Type B pancreatic cell (in vitro differentiated cells): Measurements from ENCODE around the gene OR5H14. TPM values are rescaled to one million over a fixed set of nuclear protein-coding genes. Genes with fewer than 3 reads are reported as not detected.

Experiments
- DNase-seq: peaks from one replicate; pipeline ENCODE4 v3.0.0; 2021; ENCODE audit warnings: mixed read lengths; ENCODE audit not compliant: unreplicated experiment; ENCODE audit errors: extremely low spot score
- H3K27ac Mint-ChIP-seq: 2 replicates; pipeline ENCODE4 v1.8.0; 2021; ENCODE audit warnings: mild to moderate bottlenecking, mixed read lengths
- H3K27me3 Mint-ChIP-seq: 2 replicates; pipeline ENCODE4 v1.8.0; 2021; ENCODE audit warnings: mixed read lengths
- H3K36me3 Mint-ChIP-seq: 2 replicates; pipeline ENCODE4 v1.8.0; 2021; ENCODE audit warnings: mixed read lengths
- H3K4me1 Mint-ChIP-seq: one replicate; pipeline ENCODE4 v1.8.0; 2021; ENCODE audit warnings: mixed read lengths; ENCODE audit not compliant: unreplicated experiment
- H3K4me3 Mint-ChIP-seq: 2 replicates; pipeline ENCODE4 v1.8.0; 2021; ENCODE audit warnings: mild to moderate bottlenecking, mixed read lengths
- H3K9me3 Mint-ChIP-seq: 2 replicates; pipeline ENCODE4 v1.8.0; 2021; ENCODE audit warnings: mixed read lengths
- long read RNA-seq: library from polyadenylated mRNA; unstranded; transcript quantifications from one replicate; pipeline ENCODE4 v2.0.0, GENCODE V29; 2020
- total RNA-seq: library from RNA; stranded (reverse); gene quantifications from 2 replicates; pipeline ENCODE4 v1.2.1, GENCODE V29; 2021; ENCODE audit warnings: low replicate concordance
- TF ChIP-seq, protein P1 (sequence below): fragments of 200-600 bp; sonication (generic); conservative IDR thresholded peaks from 2 replicates; pipeline ENCODE4 v1.5.0; 2021; ENCODE audit warnings: antibody characterized with exemption, mild to moderate bottlenecking

The OR5H14 gene
- total RNA-seq: not detected in 2 replicates
- long read RNA-seq: 0 reads

DNA sequence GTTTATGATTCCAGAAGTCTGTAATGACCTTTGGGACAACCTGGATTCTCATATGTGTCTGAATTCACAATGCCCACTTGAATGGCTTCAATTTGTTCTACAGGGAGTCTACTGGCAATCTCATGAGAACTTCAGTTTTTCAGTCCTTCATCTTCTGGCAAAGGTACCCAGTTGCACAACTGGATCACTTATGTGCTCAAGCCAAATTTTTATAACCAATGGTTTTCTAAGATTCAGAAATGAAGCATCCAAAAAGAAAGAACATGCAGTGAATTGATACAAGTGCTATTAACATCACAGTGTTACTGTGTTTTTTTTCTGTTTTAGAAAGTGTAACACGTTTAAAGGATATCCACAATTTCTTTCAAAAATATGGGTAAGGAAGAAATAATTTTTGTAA, at the start of gene OR5H14:
Gene OR5H14 (plus strand): TSS at position 301 of the 400 bp plus-strand sequence. CDS start 1,907 bp downstream, outside the sequence.
- H3K36me3 Mint-ChIP-seq: no peaks in the 10 kb centered on the region
- H3K4me1 Mint-ChIP-seq: no peaks in the 10 kb centered on the region
- no peaks in the 10 kb centered on the region for H3K27me3 Mint-ChIP-seq
- TF ChIP-seq, protein P1, sequence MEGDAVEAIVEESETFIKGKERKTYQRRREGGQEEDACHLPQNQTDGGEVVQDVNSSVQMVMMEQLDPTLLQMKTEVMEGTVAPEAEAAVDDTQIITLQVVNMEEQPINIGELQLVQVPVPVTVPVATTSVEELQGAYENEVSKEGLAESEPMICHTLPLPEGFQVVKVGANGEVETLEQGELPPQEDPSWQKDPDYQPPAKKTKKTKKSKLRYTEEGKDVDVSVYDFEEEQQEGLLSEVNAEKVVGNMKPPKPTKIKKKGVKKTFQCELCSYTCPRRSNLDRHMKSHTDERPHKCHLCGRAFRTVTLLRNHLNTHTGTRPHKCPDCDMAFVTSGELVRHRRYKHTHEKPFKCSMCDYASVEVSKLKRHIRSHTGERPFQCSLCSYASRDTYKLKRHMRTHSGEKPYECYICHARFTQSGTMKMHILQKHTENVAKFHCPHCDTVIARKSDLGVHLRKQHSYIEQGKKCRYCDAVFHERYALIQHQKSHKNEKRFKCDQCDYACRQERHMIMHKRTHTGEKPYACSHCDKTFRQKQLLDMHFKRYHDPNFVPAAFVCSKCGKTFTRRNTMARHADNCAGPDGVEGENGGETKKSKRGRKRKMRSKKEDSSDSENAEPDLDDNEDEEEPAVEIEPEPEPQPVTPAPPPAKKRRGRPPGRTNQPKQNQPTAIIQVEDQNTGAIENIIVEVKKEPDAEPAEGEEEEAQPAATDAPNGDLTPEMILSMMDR: no peak
- no peak for DNase-seq
- no peaks in the 10 kb centered on the region for H3K9me3 Mint-ChIP-seq
- H3K4me3 Mint-ChIP-seq: no peak within 1 kb of the TSS
- H3K27ac Mint-ChIP-seq: no peak within 1 kb of the TSS

DNA sequence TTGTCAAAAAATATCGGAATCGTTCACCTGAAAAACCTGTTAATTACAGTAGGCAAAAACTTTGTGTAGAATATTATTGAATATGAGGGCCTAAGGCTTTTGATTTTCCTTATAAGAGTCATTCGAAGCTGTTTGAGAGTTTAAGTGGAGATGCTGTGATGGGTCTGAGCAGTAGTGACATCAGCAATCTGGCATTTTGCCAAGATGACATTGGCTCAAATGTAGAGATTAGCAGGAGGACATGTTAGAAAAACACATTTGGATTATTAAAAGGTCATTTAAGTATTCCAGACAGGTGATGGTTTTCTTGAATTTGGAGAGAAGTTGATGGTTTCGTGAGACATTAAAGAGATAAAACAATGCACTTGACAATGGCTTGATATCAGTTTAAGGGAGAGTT, 47.4 kb upstream of the OR5H14 start:
- H3K27me3 Mint-ChIP-seq: no peaks in the 10 kb centered on the region
- H3K36me3 Mint-ChIP-seq: no peaks in the 10 kb centered on the region
- H3K4me1 Mint-ChIP-seq: no peaks in the 10 kb centered on the region
- DNase-seq: no peak
- no peak overlapping the region for H3K27ac Mint-ChIP-seq
- no peaks in the 10 kb centered on the region for H3K9me3 Mint-ChIP-seq
- TF ChIP-seq, protein P1: no peak
- H3K4me3 Mint-ChIP-seq: no peak overlapping the region

DNA sequence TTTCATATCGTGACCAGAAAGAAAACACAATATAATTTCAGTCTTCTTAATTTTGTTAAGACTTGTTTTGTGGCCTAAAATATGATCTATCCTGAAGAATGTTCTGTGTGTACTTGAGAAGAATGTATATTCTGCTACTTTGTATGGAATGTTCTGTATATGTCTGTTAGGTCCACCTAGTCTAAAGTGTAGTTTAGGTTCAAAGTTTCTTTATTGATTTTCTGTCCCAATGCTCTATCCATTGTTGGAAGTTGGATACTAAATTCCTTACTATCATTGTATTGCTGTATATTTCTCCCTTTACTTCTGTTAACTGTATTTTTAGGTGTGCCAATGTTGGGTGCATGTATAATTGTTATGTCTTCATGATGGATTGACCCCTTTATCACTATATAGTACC, 39.1 kb upstream of the OR5H14 start:
- no peak overlapping the region for H3K27ac Mint-ChIP-seq
- no peaks in the 10 kb centered on the region for H3K9me3 Mint-ChIP-seq
- no peak overlapping the region for H3K4me3 Mint-ChIP-seq
- TF ChIP-seq, protein P1: no peak
- DNase-seq: no peak
- H3K4me1 Mint-ChIP-seq: peaks cover 10% of the 10 kb centered on the region
- no peaks in the 10 kb centered on the region for H3K27me3 Mint-ChIP-seq
- H3K36me3 Mint-ChIP-seq: no peaks in the 10 kb centered on the region

DNA sequence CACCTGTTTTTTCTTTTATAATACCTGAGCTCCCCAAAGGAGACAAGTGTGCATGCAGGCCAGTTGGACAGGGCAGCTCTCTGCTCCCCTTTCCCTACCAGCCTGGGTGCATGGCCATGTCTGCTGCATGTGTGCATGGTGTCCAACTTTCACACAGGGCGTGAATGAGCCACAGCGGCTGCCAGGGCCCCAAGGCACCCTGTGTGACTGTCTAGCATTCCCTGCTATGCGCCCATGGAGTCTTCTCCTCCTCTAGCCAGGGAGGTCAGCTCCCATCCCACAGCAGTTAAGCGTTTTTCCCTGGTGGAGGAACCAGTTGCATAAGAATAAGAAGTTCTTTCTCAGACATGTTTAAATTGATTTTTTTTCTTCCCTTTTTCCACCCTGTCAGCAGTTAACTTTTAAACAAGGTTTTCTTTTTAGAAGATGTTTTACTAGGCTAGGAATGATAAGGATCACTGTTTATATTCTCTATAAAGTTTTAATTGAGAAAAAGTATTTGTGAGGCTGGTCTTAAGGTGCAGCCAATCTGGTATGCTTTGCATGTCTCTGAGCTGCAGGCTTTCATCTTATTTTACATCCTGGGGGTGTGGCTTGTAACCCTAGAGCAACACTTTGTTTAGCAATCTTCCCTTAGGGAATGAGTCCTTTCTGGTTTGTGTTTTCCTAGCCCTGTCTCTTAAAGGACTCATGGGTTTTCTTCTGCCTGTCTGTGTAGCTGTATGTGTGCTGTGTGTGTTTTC, 37.3 kb upstream of the OR5H14 start:
- Mint-ChIP-seq H3K4me1 (peaks cover 10% of the 10 kb centered on the region), H3K36me3 (no peaks in the 10 kb centered on the region), H3K4me3 (no peak overlapping the region), H3K9me3 (no peaks in the 10 kb centered on the region), H3K27ac (no peak overlapping the region), H3K27me3 (no peaks in the 10 kb centered on the region)
- DNase-seq: no peak
- TF ChIP-seq, protein P1: no peak

DNA sequence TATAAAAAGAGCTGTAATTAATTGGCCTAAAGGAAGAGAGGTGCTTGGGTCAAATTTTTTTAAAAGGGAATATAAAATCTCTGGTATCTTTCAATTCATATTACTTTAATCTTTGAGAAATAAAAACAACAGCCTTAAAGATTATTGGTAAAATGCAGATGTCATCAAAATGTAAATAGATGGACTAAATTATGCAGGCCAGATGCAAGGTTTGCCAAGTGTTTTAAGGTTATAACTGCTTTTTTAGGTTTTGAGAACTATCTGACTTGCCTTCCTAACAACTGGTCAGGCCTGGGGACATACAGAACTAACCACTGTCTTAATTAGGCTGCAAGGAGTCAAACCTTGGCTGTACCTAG, 36.8 kb upstream of the OR5H14 start:
- Mint-ChIP-seq H3K36me3 (no peaks in the 10 kb centered on the region), H3K4me3 (no peak overlapping the region), H3K27ac (no peak overlapping the region)

More for the DNA sequence above, 36.8 kb upstream of the OR5H14 start:
- TF ChIP-seq, protein P1: no peak
- no peaks in the 10 kb centered on the region for H3K9me3 Mint-ChIP-seq
- peaks cover 10% of the 10 kb centered on the region for H3K4me1 Mint-ChIP-seq
- H3K27me3 Mint-ChIP-seq: no peaks in the 10 kb centered on the region
- no peak for DNase-seq
